ENCODE results near the gene MARCHF4.
"Not testable (repeated sequence)": the region's sequence is repeated elsewhere in the genome, so short reads cannot be mapped to it uniquely, and the experiment has no call there.

Gene MARCHF4

GRCh38 chr2:216391401-216391800, 19.1 kb upstream of the MARCHF4 start:
- DNase-seq (ENCODE audit: low read depth), result no peak

- DNase-seq (ENCODE audit: low read depth), result no peak
These were observed 17.3 kb upstream of the MARCHF4 start for GRCh38 chr2:216389570-216389969.

GRCh38 chr2:216388046-216388884, 16.0 kb upstream of the MARCHF4 start:
- no peak for DNase-seq (ENCODE audit: low read depth)

- DNase-seq (ENCODE audit: low read depth), result no peak
These were observed 15.0 kb upstream of the MARCHF4 start for GRCh38 chr2:216387262-216387661.

- no peak for DNase-seq (ENCODE audit: low read depth)
These were observed 13.2 kb upstream of the MARCHF4 start for GRCh38 chr2:216385478-216385877.

- not testable (repeated sequence) for DNase-seq (ENCODE audit: low read depth)
These were observed 12.1 kb upstream of the MARCHF4 start for GRCh38 chr2:216384409-216384808.

GRCh38 chr2:216379977-216380376, 7.7 kb upstream of the MARCHF4 start:
- DNase-seq (ENCODE audit: low read depth), result no peak

GRCh38 chr2:216375286-216375685, 3.0 kb upstream of the MARCHF4 start:
- DNase-seq (ENCODE audit: low read depth), result no peak

- no peak for DNase-seq (ENCODE audit: low read depth)
These were observed 1.6 kb upstream of the MARCHF4 start for GRCh38 chr2:216373896-216374295.

- DNase-seq (ENCODE audit: low read depth), result peak; percentile 97
These were observed 543 bp upstream of the MARCHF4 start for GRCh38 chr2:216372761-216373291.

- DNase-seq (ENCODE audit: low read depth), result no peak
These were observed 1.1 kb downstream of the MARCHF4 start for GRCh38 chr2:216370961-216371712.

GRCh38 chr2:216369821-216370220, 2.5 kb downstream of the MARCHF4 start:
- DNase-seq (ENCODE audit: low read depth), result no peak

GRCh38 chr2:216366777-216367471, 5.4 kb downstream of the MARCHF4 start:
- no peak for DNase-seq (ENCODE audit: low read depth)

GRCh38 chr2:216365518-216365917, 6.8 kb downstream of the MARCHF4 start:
- no peak for DNase-seq (ENCODE audit: low read depth)

GRCh38 chr2:216363221-216363620, 9.1 kb downstream of the MARCHF4 start:
- no peak for DNase-seq (ENCODE audit: low read depth)

GRCh38 chr2:216362730-216363129, 9.6 kb downstream of the MARCHF4 start:
- DNase-seq (ENCODE audit: low read depth), result peak; percentile 72

GRCh38 chr2:216355711-216356110, 16.6 kb downstream of the MARCHF4 start:
- DNase-seq (ENCODE audit: low read depth), result no peak

GRCh38 chr2:216354306-216354705, 18.0 kb downstream of the MARCHF4 start:
- no peak for DNase-seq (ENCODE audit: low read depth)

GRCh38 chr2:216352653-216353270, 19.5 kb downstream of the MARCHF4 start:
- DNase-seq (ENCODE audit: low read depth), result no peak

GRCh38 chr2:216351172-216351925, 20.9 kb downstream of the MARCHF4 start:
- DNase-seq (ENCODE audit: low read depth), result no peak

GRCh38 chr2:216350214-216350791, 22.0 kb downstream of the MARCHF4 start:
- no peak for DNase-seq (ENCODE audit: low read depth)
